ENCODE data around the gene NMT1.

Gene NMT1

DNA sequence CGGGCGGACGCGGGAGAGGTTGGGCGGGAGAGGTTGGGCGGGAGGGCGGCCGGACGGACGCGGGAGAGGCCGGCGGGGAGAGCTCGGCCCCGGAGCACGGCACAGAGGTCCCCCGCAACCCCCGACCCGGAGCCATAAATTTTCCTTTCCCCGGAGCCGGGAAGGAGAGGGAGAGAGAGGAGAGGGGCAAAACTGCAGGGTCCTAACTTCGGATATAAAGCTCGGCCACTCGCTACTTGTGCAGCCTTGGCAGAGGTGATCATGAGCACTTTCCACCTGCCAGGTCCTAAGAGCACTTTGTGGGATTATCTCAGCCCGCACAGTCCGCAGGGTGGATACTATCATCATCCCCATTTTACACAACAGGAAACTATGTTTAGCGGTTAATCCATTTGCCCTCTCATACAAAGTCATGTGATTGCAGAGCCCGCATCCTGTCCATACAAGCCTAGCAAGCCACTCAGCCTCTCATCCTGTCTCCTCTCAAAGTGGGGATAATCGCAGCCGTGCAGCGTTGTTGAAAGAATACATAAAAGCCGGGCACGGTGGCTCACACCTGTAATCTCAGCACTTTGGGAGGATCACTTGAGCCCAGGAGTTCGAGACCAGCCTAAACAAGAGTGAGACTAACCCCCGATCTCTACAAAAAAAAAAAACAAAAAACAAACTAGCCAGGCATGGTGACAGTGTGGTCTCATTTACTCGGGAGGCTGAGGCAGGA is 8.9 kb upstream of the NMT1 start (continued):
- TF ChIP-seq, protein P1, sequence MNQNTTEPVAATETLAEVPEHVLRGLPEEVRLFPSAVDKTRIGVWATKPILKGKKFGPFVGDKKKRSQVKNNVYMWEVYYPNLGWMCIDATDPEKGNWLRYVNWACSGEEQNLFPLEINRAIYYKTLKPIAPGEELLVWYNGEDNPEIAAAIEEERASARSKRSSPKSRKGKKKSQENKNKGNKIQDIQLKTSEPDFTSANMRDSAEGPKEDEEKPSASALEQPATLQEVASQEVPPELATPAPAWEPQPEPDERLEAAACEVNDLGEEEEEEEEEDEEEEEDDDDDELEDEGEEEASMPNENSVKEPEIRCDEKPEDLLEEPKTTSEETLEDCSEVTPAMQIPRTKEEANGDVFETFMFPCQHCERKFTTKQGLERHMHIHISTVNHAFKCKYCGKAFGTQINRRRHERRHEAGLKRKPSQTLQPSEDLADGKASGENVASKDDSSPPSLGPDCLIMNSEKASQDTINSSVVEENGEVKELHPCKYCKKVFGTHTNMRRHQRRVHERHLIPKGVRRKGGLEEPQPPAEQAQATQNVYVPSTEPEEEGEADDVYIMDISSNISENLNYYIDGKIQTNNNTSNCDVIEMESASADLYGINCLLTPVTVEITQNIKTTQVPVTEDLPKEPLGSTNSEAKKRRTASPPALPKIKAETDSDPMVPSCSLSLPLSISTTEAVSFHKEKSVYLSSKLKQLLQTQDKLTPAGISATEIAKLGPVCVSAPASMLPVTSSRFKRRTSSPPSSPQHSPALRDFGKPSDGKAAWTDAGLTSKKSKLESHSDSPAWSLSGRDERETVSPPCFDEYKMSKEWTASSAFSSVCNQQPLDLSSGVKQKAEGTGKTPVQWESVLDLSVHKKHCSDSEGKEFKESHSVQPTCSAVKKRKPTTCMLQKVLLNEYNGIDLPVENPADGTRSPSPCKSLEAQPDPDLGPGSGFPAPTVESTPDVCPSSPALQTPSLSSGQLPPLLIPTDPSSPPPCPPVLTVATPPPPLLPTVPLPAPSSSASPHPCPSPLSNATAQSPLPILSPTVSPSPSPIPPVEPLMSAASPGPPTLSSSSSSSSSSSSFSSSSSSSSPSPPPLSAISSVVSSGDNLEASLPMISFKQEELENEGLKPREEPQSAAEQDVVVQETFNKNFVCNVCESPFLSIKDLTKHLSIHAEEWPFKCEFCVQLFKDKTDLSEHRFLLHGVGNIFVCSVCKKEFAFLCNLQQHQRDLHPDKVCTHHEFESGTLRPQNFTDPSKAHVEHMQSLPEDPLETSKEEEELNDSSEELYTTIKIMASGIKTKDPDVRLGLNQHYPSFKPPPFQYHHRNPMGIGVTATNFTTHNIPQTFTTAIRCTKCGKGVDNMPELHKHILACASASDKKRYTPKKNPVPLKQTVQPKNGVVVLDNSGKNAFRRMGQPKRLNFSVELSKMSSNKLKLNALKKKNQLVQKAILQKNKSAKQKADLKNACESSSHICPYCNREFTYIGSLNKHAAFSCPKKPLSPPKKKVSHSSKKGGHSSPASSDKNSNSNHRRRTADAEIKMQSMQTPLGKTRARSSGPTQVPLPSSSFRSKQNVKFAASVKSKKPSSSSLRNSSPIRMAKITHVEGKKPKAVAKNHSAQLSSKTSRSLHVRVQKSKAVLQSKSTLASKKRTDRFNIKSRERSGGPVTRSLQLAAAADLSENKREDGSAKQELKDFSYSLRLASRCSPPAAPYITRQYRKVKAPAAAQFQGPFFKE (tag by site-specific recombination; IDR thresholded peaks at IDR 0.05; ENCODE audit: borderline replicate concordance), result no peak
- TF ChIP-seq, protein P2, sequence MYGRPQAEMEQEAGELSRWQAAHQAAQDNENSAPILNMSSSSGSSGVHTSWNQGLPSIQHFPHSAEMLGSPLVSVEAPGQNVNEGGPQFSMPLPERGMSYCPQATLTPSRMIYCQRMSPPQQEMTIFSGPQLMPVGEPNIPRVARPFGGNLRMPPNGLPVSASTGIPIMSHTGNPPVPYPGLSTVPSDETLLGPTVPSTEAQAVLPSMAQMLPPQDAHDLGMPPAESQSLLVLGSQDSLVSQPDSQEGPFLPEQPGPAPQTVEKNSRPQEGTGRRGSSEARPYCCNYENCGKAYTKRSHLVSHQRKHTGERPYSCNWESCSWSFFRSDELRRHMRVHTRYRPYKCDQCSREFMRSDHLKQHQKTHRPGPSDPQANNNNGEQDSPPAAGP (tag by site-specific recombination; IDR thresholded peaks at IDR 0.05), result peak; percentile 54
- TF ChIP-seq KLF7 (tag by site-specific recombination; IDR thresholded peaks at IDR 0.05; ENCODE audit: borderline replicate concordance) (peak; percentile 21; the same call in 1 of the 2 replicates), ZNF112 (tag by site-specific recombination; IDR thresholded peaks at IDR 0.05) (no peak), ZNF501 (tag by site-specific recombination; IDR thresholded peaks at IDR 0.05) (peak; percentile 80; the same call in 1 of the 2 replicates), ZNF169 (tag by site-specific recombination; IDR thresholded peaks at IDR 0.05) (no peak), ZSCAN30 (tag by site-specific recombination; IDR thresholded peaks at IDR 0.05) (peak; percentile 47; the same call in 1 of the 2 replicates), ZNF24 (tag by site-specific recombination; IDR thresholded peaks at IDR 0.05) (0 out of 2 replicates have a peak, but pooled peaks have one; percentile 20), ZNF366 (tag by site-specific recombination; conservative IDR thresholded peaks at IDR 0.05) (peak; percentile 49; the same call in 1 of the 2 replicates), ZBTB20 (tag by site-specific recombination; IDR thresholded peaks at IDR 0.05) (peak; percentile 43; the same call in 1 of the 2 replicates), ZBTB1 (tag by site-specific recombination; IDR thresholded peaks at IDR 0.05) (no peak), ZNF600 (tag by site-specific recombination; IDR thresholded peaks at IDR 0.05) (peak; percentile 17; the same call in 1 of the 2 replicates), KLF8 (tag by site-specific recombination; IDR thresholded peaks at IDR 0.05) (peak; percentile 65), IKZF3 (tag by site-specific recombination; IDR thresholded peaks at IDR 0.05) (peak; percentile 70), ZNF623 (tag by site-specific recombination; IDR thresholded peaks at IDR 0.05) (peak; percentile 22; the same call in 1 of the 2 replicates), ZNF707 (tag by site-specific recombination; IDR thresholded peaks at IDR 0.05) (no peak)
- TF ChIP-seq, protein P3, sequence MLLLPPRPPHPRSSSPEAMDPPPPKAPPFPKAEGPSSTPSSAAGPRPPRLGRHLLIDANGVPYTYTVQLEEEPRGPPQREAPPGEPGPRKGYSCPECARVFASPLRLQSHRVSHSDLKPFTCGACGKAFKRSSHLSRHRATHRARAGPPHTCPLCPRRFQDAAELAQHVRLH (tag by site-specific recombination; IDR thresholded peaks at IDR 0.05), result 0 out of 2 replicates have a peak, but pooled peaks have one; percentile 26
- TF ChIP-seq, protein P4, sequence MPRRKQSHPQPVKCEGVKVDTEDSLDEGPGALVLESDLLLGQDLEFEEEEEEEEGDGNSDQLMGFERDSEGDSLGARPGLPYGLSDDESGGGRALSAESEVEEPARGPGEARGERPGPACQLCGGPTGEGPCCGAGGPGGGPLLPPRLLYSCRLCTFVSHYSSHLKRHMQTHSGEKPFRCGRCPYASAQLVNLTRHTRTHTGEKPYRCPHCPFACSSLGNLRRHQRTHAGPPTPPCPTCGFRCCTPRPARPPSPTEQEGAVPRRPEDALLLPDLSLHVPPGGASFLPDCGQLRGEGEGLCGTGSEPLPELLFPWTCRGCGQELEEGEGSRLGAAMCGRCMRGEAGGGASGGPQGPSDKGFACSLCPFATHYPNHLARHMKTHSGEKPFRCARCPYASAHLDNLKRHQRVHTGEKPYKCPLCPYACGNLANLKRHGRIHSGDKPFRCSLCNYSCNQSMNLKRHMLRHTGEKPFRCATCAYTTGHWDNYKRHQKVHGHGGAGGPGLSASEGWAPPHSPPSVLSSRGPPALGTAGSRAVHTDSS (tag by site-specific recombination; IDR thresholded peaks at IDR 0.05), result no peak; the same call in 1 of the 2 replicates
- TF ChIP-seq, protein P5, sequence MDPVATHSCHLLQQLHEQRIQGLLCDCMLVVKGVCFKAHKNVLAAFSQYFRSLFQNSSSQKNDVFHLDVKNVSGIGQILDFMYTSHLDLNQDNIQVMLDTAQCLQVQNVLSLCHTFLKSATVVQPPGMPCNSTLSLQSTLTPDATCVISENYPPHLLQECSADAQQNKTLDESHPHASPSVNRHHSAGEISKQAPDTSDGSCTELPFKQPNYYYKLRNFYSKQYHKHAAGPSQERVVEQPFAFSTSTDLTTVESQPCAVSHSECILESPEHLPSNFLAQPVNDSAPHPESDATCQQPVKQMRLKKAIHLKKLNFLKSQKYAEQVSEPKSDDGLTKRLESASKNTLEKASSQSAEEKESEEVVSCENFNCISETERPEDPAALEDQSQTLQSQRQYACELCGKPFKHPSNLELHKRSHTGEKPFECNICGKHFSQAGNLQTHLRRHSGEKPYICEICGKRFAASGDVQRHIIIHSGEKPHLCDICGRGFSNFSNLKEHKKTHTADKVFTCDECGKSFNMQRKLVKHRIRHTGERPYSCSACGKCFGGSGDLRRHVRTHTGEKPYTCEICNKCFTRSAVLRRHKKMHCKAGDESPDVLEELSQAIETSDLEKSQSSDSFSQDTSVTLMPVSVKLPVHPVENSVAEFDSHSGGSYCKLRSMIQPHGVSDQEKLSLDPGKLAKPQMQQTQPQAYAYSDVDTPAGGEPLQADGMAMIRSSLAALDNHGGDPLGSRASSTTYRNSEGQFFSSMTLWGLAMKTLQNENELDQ (tag by site-specific recombination; IDR thresholded peaks at IDR 0.05; ENCODE audit: low read depth), result no peak
- TF ChIP-seq, protein P6, sequence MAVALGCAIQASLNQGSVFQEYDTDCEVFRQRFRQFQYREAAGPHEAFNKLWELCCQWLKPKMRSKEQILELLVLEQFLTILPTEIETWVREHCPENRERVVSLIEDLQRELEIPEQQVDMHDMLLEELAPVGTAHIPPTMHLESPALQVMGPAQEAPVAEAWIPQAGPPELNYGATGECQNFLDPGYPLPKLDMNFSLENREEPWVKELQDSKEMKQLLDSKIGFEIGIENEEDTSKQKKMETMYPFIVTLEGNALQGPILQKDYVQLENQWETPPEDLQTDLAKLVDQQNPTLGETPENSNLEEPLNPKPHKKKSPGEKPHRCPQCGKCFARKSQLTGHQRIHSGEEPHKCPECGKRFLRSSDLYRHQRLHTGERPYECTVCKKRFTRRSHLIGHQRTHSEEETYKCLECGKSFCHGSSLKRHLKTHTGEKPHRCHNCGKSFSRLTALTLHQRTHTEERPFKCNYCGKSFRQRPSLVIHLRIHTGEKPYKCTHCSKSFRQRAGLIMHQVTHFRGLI (tag by site-specific recombination; IDR thresholded peaks at IDR 0.05), result peak; percentile 97
- TF ChIP-seq, protein P7, sequence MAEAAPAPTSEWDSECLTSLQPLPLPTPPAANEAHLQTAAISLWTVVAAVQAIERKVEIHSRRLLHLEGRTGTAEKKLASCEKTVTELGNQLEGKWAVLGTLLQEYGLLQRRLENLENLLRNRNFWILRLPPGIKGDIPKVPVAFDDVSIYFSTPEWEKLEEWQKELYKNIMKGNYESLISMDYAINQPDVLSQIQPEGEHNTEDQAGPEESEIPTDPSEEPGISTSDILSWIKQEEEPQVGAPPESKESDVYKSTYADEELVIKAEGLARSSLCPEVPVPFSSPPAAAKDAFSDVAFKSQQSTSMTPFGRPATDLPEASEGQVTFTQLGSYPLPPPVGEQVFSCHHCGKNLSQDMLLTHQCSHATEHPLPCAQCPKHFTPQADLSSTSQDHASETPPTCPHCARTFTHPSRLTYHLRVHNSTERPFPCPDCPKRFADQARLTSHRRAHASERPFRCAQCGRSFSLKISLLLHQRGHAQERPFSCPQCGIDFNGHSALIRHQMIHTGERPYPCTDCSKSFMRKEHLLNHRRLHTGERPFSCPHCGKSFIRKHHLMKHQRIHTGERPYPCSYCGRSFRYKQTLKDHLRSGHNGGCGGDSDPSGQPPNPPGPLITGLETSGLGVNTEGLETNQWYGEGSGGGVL (tag by site-specific recombination; IDR thresholded peaks at IDR 0.05), result peak; percentile 51

Data from HEK293 (cell line).